PC-3 (cell line): ENCODE results near the gene HSF4. TPM values are rescaled to one million over a fixed set of nuclear protein-coding genes. Genes with fewer than 3 reads are reported as not detected.

Source experiments
- ATAC-seq: fragments of 200-7000 bp; cut with Tn5 transposase; 2 replicates; pipeline ENCODE4 v1.9.1; 2020; ENCODE audit warnings: mild to moderate bottlenecking, moderate library complexity
- BruUV-seq: library from RNA; stranded (reverse); fragments of 400-500 nt; replicated peaks from 2 replicates; lab custom pipeline; 2021; lab: Mats Ljungman, UMichigan
- CTCF ChIA-PET: fragments of 300-600 bp; sonication (Branson Sonifier 250); formaldehyde crosslinking; loops from one replicate; lab custom pipeline; 2022; ENCODE audit warnings: antibody characterized with exemption; lab: Charles Lee
- POLR2A ChIA-PET: fragments of 300-600 bp; sonication (Branson Sonifier 250); formaldehyde crosslinking; loops from one replicate; lab custom pipeline; 2022; ENCODE audit warnings: antibody characterized with exemption; ENCODE audit not compliant: unreplicated experiment; lab: Charles Lee
- DNase-seq: peaks from one replicate; pipeline ENCODE4 v3.0.0-alpha.2; 2015
- H2AFZ ChIP-seq: fragments of 300-600 bp; sonication (generic); 2 replicates; pipeline ENCODE4 v1.6.0; 2016; ENCODE audit warnings: antibody characterized with exemption, low read length
- H3F3A ChIP-seq: fragments of 300-600 bp; sonication (generic); one replicate; pipeline ENCODE4 v1.6.0; 2017; ENCODE audit warnings: antibody characterized with exemption, low read length, control low read depth, mild to moderate bottlenecking; ENCODE audit not compliant: unreplicated experiment
- H3K27ac ChIP-seq: fragments of 300-600 bp; sonication (generic); 2 replicates; pipeline ENCODE4 v1.5.1; 2016; ENCODE audit warnings: mild to moderate bottlenecking, low read length
- H3K27me3 ChIP-seq: fragments of 300-600 bp; sonication (generic); 2 replicates; pipeline ENCODE4 v1.6.1; 2016; ENCODE audit warnings: low read length, mixed read lengths
- H3K36me3 ChIP-seq: fragments of 300-600 bp; sonication (generic); 2 replicates; pipeline ENCODE4 v1.6.1; 2016; ENCODE audit warnings: low read depth, mixed run types, low read length, mixed read lengths
- H3K4me1 ChIP-seq: fragments of 300-600 bp; sonication (generic); 2 replicates; pipeline ENCODE4 v1.5.1; 2016; ENCODE audit warnings: low read length; ENCODE audit not compliant: insufficient read depth
- H3K4me2 ChIP-seq: fragments of 300-600 bp; sonication (generic); 2 replicates; pipeline ENCODE4 v1.6.0; 2016; ENCODE audit warnings: low read length
- H3K4me3 ChIP-seq: fragments of 300-600 bp; sonication (generic); 2 replicates; pipeline ENCODE4 v1.5.1; 2016; ENCODE audit warnings: mild to moderate bottlenecking, low read length, mixed read lengths
- H3K79me2 ChIP-seq: fragments of 300-600 bp; sonication (generic); 2 replicates; pipeline ENCODE4 v1.6.1; 2017; ENCODE audit warnings: low read length, mixed read lengths
- H3K9ac ChIP-seq: fragments of 300-600 bp; sonication (generic); 2 replicates; pipeline ENCODE4 v1.6.0; 2016; ENCODE audit warnings: mild to moderate bottlenecking, low read length
- H3K9me2 ChIP-seq: fragments of 300-600 bp; sonication (generic); replicated peaks from 2 replicates; pipeline ENCODE4 v1.6.1; 2016; ENCODE audit warnings: mixed run types, low read length, mixed read lengths
- H3K9me3 ChIP-seq: fragments of 300-600 bp; sonication (generic); 2 replicates; pipeline ENCODE4 v1.6.1; 2016; ENCODE audit warnings: low read length, mixed read lengths
- H4K20me1 ChIP-seq: fragments of 300-600 bp; sonication (generic); 2 replicates; pipeline ENCODE4 v1.6.1; 2016; ENCODE audit warnings: low read length, mixed read lengths
- CTCF ChIP-seq: fragments of 300-600 bp; sonication (generic); conservative IDR thresholded peaks from 2 replicates; pipeline ENCODE4 v1.5.1; 2017; ENCODE audit warnings: antibody characterized with exemption, low read depth, mild to moderate bottlenecking, low read length
- EZH2 ChIP-seq: fragments of 300-600 bp; sonication (generic); IDR thresholded peaks from one replicate; pipeline ENCODE4 v1.6.1; 2017; ENCODE audit warnings: antibody characterized with exemption, mild to moderate bottlenecking, low read length; ENCODE audit not compliant: unreplicated experiment
- EZH2phosphoT487 ChIP-seq: fragments of 300-600 bp; sonication (generic); IDR thresholded peaks from 2 replicates; pipeline ENCODE4 v1.6.1; 2018; ENCODE audit warnings: mild to moderate bottlenecking, antibody characterized with exemption, low read length, borderline replicate concordance
- intact Hi-C: fragments of 100-400 bp; cut with micrococcal nuclease; formaldehyde crosslinking; loops from 2 replicates; pipeline ENCODE4 v1.9.0; 2023
- total RNA-seq: library from RNA; depleted of rRNA; stranded (reverse); fragments of >200 nt; gene quantifications from 2 replicates; pipeline ENCODE4 v1.2.3, GENCODE V29; 2014

HSF4 gene
- total RNA-seq, 1 experiment from 2014 or later: 20.6 TPM

GRCh38 chr16:67161595-67162058 lies 2.9 kb upstream of the HSF4 start:
- H3K79me2 ChIP-seq: no peaks in the 10 kb centered on the region
- CTCF ChIA-PET: no interaction called here

GRCh38 chr16:67162506-67163163 lies 1.9 kb upstream of the HSF4 start:
- BruUV-seq: no TSS peak
- H4K20me1 ChIP-seq: no peaks in the 10 kb centered on the region
- H3K4me3 ChIP-seq: 0 out of 2 replicates have a peak overlapping the region, but pooled peaks have one; percentile 95
- POLR2A ChIA-PET: no interaction called here
- DNase-seq: no peak
- no peaks in the 10 kb centered on the region for H3K79me2 ChIP-seq
- no peaks in the 10 kb centered on the region for H3K36me3 ChIP-seq
- H3K27ac ChIP-seq: no peak overlapping the region
- TF ChIP-seq EZH2 (no peak), CTCF (no peak), EZH2phosphoT487 (no peak)
- H3K4me1 ChIP-seq: peaks cover 18% of the 10 kb centered on the region
- no peaks in the 10 kb centered on the region for H3K9me2 ChIP-seq
- H3K4me2 ChIP-seq: peak overlapping the region; percentile 98; the same call in 1 of the 2 replicates
- intact Hi-C loops: loop anchor here (5.0 kb wide), 1 partner anchor 145 kb away; no protein-coding TSS in a partner anchor
- no peak overlapping the region for H2AFZ ChIP-seq
- H3F3A ChIP-seq: no peaks in the 10 kb centered on the region
- H3K9ac ChIP-seq: no peak overlapping the region
- no peak for ATAC-seq
- H3K9me3 ChIP-seq: no peaks in the 10 kb centered on the region
- CTCF ChIA-PET: no interaction called here
- no peaks in the 10 kb centered on the region for H3K27me3 ChIP-seq

More at GRCh38 chr16:67161595-67162058, 2.9 kb upstream of the HSF4 start:
- Histone ChIP-seq H3K4me2 (peak overlapping the region; percentile 98), H3K4me3 (peak overlapping the region; percentile 95), H3K4me1 (peaks cover 18% of the 10 kb centered on the region), H3K9me3 (no peaks in the 10 kb centered on the region), H3K36me3 (no peaks in the 10 kb centered on the region), H4K20me1 (no peaks in the 10 kb centered on the region), H3F3A (no peaks in the 10 kb centered on the region), H3K27me3 (no peaks in the 10 kb centered on the region), H3K27ac (0 out of 2 replicates have a peak overlapping the region, but pooled peaks have one; percentile 5), H2AFZ (peak overlapping the region; percentile 80), H3K9ac (peak overlapping the region; percentile 81), H3K9me2 (no peaks in the 10 kb centered on the region)
- no TSS peak for BruUV-seq
- POLR2A ChIA-PET: no interaction called here
- TF ChIP-seq EZH2 (no peak), CTCF (no peak), EZH2phosphoT487 (no peak)
- peak; percentile 41 for DNase-seq
- intact Hi-C loops: loop anchor here (2.0 to 5.0 kb wide), 2 partner anchors 13 to 144 kb away; no protein-coding TSS in a partner anchor
- ATAC-seq: peak; percentile 20
